Activated CD4-positive, alpha-beta T cell treated with anti-CD3 and anti-CD28 coated beads for 48 hours (primary cell): ENCODE data around the gene TRIP13.
"Not testable (repeated sequence)": the region's sequence is repeated elsewhere in the genome, so short reads cannot be mapped to it uniquely, and the experiment has no call there.

Experiments
- DNase-seq: peaks from one replicate; pipeline ENCODE4 v3.0.0-alpha.2; 2020

TRIP13 gene

DNA sequence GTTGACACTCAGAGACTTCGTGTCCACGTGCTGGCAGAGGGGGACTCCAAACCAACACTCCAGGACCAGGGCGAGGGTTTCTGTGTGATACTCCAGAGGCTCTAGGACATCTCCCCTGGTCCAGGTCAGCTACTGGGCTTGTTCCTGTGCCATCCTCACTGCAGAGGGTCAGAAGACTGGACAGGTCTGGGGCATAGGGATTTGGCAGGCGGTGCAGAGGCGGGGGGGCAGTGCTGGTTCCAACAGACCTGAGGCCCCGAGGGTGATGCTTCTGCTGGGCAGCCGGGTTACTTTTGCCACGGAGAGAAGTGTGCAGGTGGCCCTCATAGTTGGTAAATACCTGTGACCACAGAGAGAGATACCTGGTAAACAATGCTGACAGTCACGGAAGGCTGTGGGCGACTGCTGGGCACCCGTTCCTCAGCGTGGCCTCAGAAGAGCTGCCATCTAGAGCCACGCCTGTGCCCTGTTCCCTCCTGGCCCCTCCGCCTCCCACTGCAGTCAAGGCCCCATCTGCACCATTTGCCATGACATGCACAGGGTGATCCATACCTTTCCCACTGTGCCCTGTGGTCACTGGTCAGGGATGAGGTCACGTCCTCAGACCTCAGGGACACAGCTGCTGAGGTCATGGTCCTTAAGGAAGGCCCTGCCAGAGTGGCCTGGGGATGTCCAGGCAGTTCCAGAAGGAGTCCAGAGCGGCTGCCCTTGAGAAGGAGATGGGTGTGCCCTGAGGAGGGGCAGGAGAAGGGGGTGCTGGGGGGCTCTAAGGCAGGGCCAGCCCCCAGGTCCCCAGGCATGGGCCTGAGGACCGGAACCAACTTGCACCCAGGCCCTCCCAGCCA, 30.0 kb downstream of the TRIP13 start:
- DNase-seq: no peak

DNA sequence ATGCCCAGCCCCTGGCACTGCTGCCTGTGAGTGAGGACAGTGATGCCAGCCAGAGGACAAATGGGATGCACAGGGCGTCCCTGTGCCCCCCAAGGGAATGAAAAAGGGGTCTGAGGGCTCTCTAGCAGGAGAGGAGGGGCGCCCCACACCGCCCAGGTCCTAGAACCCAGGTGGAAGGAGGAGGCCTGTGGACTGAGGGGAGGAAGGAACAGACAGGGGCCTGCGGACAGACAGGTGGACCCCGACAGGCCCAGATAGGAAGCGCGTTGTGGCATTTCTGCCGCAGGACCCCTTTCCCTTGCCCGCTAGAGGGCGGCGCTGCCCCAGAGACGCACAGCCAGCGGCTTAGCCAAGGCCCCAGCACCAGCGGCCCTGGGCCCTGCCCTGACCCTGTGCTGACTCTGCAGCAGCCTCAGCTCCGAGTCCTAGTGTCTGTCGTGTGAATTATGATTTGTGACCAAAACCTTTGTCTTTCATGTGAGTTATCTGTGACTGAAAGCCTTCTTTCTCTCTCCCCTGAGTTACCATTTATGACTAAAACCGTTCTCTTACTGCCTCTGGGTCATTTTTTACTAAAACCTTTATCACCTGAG, 30.7 kb downstream of the TRIP13 start:
- DNase-seq: peak; percentile 81

DNA sequence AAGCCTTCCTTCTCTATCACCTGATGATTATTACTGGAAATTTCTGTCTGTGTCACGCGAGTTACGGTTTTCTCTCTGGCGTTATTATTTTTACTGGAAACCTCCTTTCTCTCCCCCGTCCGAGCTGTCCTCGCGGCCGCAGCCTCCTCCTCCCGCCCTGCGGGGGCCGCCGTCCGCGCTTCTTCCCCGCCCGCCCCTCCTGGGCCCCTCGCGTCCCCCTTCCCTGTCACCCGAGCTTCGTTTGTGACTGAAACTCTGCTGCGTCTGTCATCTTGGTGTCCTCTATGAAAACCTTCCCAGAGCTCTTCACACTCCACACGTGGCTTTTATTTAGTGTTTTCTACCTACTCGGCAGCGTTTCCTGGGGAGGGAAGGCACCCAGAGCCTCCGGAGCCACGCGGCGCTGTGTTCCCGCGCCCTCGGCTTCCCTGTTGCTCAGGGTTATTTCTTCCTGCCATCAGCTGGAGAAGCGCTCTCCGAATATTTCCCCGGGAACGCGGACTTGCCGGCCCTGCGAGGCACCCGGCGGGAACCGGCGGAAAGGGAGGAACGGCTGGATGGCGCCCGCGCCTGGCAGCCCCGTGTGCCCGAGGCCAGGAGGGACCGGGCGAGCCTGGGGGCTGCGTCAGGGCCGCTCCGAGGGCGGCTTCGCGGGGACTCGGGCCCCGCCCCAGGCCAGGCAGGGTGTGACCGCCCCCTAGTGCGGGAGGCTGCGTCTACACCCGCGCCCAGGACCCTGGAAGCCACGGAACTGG, 33.9 kb downstream of the TRIP13 start:
- DNase-seq: peak; percentile 51

DNA sequence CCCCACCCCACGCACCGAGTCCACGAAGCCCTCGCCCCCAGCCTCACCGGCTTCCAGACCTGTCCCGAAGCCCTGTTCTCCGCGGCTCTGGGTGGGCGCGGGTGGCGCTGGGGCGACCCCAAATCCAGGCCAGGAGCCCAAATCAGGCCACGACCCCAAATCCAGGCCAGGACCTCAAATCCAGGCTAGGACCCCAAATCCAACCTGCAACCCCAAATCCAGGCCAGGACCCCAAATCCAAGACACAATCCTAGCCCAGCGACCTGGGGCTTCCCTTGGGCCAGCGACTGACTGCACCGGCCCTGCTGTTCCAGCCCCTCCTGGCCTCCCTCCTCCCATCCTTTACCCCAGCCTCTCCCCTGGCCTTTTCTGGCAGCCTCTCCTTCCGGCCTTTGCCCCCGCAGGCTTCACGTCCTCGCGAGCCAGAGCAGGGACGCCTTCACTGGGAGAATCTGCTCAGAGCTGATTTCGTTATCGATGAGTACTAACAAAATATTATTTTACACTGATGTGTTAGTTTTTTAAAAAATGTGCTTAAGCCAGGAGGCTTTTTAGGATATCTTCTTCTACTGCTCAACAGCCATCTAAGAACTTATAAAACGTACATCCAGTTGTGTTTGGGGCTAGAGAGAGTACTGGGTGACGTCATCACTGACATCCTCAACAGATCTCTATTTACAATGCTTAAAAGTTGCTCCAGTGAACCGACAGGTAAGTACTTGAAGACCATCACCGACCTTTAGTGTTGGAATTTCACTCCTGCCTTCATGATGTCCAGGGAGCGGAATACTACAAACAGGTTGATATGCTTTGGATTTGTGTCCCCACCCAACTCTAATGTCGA, 34.7 kb downstream of the TRIP13 start:
- no peak for DNase-seq

DNA sequence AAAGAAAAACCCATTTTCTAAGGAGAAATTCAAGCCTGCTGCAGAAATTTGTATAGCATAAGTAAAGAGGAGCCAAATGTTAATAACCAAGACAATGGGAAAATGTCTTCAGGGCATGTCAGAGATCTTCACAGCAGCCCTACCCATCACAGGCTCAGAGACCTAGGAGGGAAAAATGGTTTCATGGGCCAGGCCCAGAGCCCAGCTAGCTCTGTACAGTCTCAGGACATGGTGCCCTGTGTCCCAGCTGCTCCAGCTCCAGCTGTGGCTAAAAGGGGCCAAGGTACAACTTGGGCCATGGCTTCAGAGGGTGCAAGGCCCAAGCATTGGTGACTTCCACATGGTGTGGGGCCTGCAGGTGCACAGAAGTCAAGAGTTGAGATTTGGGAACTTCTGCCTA, 36.5 kb downstream of the TRIP13 start:
- DNase-seq: not testable (repeated sequence)

DNA sequence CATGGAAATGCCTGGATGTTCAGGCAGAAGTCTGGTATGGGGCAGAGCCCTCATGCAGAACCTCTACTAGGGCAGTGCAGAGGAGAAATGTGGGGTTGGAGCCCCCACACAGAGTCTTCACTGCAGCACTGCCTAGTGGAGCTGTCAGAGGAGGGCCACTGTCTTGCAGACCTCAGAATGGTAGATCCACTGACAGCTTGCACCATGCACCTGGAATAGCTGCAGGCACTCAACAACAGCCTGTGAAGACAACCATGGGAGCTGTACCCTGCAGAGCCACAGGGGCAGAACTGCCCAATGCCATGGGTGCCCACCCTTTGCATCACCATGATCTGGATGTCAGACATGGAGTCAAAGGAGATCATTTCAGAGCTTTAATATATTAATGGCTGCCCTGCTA, 36.9 kb downstream of the TRIP13 start:
- no peak for DNase-seq

DNA sequence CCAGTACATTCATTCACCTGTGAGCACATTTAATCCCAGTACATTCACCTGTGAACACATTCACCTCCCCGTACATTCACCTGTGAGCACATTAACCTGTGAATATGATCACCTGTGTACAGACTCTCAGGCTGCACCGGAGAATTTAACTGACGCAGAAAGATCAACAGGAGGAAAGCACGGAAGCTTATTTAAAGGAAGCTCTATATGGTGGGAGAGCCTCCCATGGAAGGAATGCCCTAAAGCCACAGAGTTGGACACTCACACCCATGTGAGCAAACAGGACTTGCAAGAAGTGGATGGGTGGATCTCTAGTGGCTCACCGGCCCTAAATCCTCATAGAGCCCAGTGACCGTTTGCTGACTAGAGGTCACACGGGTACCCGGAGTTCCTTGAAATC, 38.2 kb downstream of the TRIP13 start:
- DNase-seq: no peak

DNA sequence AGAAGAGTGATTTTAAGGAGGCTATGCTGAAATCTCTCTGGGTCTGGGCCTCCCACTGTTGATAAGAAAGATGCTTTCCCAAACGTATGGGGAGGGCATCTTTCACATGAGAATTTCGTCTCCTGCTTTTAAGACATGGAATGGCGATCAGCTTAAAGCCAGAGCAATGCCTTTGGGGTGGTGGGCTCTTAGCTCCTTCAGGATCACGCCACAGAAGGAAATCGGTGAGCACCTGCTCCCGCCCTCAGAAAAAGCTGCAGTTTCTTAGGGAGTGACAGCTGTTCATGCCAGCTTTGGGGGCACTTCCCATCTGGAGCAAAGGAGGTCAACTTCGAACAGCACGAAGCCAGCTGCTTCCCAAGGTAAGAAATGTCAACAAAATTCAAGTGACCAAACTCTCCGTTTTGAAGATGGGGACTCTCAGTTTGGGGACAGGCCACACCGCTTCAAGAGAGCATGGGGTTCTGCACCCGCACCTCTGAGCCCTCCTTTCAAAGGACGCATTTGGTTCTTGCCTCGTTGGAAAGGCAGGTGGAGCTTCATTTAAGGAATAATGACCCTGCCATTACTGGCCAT, 39.0 kb downstream of the TRIP13 start:
- no peak for DNase-seq

DNA sequence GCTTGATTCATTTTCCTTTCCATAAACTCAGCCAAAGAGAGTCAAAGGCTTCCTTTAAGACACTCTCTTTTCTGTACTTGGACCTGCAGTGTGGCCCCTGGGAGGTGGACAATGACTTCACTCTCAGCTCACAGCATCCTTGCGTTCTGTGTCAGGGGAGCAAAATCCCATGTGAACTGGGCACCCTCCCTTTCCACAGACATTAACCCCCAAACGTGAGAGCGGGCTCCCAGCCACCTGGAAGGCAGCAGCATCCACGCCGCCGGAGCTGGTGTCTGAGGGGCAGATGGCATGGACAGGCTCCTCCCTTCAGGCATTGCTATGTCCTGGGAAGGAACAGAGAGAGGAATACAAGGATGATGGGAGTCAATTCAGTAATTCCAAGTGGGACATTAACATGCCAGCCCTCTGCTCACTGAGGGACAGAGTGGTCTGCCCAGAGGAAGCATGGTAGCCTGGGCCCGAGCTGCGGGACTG, 39.5 kb downstream of the TRIP13 start:
- DNase-seq: no peak

DNA sequence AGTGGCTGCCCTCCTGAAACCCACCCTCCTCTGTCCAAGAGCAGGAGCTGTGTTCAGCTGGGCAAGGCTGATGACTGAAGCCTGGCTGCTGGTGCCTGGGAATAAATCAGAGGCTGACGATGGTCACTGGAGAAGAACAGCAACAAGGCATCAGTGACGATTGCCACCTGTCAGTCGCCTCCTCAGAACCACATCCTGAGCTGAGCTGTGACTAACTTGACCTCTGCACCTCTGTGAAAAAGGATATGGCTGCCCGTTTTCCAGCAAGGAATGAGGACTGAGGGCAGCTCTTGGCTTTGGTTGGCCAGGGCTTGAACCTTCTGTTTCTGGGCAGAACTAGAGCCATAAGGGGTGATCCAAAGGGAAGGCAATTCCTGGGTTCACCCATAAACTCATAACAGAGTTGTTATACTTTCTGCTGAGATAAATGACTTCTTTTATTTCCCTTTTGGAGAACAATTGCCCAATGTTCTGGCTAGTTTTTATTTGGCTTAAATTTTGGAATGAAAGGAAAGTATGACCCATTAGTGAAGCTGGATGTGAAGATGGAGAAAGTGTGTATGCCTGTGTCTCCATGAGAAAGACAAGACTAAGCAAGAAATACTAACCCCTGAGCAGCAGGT, 40.1 kb downstream of the TRIP13 start:
- DNase-seq: peak; percentile 17

DNA sequence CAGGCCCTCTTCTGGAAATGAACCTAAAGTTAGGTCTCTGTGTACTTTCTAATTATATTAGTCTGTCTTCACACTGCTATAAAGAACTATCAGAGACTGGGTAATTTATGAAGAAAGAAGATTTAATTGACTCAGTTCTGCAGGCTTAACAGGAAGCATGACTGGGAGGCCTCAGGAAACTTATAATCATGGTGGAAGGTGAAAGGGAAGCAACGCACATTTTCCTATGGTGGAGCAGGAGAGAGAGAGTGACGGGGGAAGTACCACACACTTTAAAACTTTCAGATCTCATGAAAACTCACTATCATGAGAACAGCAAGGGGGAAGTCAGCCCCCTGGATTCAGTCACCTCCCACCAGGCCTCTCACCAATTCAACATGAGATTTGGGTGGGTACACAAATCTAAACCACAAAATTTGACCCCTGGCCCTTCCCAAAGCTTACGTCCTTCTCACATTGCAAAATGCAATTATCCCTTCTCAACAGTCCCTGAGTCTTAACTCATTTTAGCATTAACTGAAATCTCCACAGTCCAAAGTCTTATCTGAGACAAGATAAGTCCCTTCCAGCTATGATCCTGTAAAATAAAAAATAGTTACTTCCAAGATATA, 40.7 kb downstream of the TRIP13 start:
- DNase-seq: no peak

DNA sequence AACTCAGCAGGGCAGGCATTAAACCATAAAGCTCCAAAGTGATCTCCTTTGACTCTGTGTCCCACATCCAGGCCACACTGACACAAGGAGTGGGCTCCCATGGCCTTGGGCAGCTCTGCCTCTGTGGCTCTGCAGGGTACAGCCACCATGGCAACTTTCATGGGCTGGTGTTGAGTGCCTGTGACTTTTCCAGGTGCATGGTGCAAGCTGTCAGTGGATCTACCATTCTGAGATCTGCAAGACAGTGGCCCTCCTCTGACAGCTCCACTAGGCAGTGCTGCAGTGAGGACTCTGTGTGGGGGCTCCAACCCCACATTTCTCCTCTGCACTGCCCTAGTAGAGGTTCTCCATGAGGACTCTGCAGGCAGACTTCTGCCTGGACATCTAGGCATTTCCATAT, 41.3 kb downstream of the TRIP13 start:
- DNase-seq: not testable (repeated sequence)

DNA sequence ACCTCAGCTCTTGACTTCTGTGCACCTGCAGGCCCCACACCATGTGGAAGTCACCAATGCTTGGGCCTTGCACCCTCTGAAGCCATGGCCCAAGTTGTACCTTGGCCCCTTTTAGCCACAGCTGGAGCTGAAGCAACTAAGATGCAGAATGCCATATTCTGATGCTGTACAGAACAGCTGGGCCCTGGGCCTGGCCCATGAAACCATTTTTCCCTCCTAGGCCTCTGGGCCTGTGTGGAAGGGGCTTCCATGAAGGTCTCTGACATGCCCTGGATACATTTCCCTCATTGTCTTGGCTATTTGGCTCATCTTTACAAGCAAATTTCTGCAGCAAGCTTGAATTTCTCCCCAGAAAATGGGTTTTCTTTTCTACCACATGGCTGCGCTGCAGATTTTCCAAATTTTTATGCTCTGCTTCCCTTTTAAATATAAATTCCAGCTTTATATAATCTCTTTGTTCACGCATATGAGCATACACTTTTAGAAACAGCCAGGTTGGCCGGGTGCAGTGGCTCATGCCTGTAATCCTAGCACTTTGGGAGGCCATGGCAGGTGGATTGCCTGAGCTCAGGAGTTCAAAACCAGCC, 41.8 kb downstream of the TRIP13 start:
- not testable (repeated sequence) for DNase-seq

DNA sequence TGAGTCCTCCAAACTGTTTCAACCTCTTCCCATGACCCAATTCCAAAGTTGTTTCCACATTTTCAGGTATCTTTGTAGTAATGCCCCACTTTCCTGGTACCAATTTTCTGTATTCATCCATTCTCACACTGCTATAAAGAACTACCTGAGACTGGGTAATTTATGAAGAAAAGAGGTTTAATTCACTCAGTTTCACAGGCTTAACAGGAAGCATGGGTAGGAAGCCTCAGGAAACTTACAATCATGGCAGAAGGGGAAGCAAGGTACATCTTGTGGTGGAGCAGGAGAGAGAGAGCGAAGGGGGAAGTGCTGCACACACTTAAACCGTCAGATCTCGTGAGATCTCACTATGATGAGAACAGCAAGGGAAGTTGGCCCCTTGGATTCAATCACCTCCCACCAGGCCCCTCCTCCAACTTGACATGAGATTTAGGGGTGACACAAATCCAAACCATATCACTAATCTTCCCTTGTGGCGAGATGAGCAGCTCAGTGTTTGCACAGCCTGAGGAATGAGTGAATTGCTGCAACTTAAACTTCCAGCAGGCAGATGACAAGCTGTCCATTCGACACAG, 42.9 kb downstream of the TRIP13 start:
- DNase-seq: no peak

DNA sequence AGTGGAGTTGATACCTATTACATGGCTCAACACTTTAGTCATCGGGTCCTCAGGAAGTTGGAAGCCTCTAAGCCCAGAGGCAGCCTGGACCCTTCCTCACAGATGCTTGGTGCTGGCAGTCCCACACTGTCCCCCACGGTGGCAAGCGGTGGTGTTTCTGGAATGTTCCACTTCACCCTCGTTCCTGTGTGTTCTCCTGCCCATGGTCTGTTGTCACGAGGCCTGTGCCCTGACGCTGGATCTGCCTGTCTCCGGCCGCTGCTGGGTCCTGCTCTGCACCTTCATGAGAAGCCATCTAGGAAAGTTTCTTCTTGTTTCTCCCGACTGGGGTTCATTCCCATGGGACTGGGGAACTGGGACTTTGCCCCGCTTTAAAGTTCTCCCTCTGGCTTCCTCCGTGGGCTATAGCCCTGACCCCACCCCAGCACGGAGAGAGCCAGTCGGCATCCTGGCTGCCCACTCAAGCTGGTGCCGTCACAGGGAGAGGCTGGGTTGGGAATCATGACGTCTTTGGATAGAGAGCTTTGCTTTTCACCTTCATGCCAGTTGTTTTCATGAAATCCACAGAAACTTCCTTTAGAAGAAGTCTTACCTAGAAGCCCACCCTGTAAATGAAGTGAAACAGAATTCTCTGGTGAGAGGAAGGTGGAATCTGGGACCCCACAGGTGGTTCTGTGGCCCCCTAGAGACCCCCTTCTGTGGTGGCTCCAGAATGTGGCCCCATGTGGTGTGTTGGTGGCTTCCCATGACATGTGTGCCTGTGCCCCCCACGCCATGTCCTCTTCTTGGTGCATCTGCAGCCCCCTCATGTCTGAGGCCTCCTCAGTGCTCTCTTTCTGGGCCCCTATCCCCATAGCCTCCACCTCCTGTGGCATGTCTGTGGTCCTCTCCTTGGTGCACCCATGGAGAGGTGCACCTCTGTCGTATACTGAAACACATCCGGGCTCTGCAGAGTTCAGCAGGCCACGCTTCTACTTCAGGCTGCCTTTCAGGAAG, 43.8 kb downstream of the TRIP13 start:
- no peak for DNase-seq

DNA sequence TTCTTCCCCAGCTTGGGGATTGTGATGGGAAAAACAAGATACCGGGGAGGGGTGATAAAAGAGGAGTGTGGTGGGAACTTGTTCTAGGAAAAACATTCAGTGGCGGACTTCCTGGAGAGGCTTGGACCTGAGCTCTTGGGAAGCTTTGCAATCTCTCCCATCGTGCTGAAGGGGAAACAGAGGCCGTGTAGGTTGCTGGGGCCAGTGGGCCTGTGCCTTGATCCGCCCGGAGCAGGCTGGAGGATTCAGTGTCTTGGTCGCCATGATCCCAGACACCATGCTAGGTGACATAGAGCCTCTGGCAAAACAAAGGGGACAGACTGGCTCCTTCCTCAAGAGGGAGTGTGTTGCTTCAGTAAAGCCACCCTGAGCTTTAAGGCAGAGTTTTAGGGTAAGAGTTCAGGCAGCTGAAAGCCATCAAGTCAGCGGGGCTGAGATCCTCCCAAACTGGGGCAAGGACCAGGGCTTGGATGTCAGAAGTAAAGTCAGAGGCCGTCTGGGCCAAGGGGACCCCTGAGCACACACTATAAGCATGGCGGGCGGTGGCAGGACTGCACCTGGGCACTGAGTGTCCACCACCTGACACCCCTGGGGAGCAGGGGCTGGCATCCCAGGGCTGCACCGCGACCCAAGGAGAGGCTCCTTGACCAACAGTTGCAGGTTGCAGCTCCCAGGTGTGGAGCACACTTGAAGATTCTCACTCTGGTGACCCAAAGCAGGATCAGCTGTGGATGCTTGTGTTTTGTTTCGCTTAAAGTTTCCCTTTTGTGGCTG, 44.7 kb downstream of the TRIP13 start:
- no peak for DNase-seq

DNA sequence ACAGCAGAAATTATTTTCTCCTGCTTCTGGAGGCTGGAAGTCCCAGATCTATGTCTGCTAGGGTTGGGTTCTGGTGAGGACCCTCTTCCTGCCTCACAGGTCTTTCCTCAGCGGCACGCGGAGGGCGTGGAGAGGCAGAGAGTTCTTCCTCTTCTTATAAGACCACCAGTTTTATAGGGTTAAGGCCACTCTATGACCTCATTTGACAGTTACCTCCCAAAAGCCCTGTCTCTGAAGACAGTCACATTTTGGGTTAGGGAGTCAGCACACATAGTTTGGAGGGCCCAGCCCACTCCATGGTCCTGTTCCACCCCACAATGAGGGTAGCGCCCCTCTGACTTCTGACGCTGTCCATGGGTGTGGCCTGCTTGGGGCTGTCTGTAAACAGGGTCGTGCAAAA, 46.7 kb downstream of the TRIP13 start:
- DNase-seq: no peak

DNA sequence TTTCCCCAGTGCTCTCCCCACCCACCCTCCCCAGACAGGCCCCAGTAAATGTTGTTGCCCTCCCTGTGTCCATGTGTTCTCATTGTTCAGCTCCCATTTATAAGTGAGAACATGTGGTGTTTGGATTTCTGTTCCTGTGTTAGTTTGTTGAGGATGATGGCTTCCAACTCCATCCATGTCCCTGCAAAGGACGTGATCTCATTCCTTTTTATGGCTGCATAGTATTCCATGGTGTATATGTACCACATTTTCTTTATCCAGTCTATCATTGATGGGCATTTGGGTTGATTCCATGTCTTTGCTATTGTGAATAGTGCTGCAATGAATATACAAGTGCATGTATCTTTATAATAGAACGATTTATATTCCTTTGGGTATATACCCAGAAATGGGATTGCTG, 48.1 kb downstream of the TRIP13 start:
- not testable (repeated sequence) for DNase-seq
